ENCODE results near the gene DCBLD1. TPM values are rescaled to one million over a fixed set of nuclear protein-coding genes. Genes with fewer than 3 reads are reported as not detected.

The DCBLD1 gene
- total RNA-seq, 2 experiments from 2014 or later = 1.3 to 1.4 TPM

DNA sequence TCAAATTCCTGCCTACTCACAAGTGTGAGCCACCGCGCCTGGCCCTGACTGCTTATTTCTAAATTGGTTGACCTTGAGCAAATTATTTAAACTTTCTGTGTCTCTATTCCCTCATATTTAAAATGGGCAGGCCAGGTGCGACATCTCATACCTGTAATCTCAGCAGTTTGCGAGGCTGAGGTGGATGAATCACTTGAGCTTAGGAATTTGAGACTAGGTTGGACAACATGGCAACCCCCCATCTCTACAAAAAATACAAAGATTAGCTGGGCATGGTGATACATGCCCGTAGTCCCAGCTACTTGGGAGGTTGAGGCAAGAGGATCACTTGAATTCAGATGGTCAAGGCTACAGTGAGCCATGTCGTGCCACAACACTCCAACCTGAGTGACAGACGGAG, 26.5 kb downstream of the DCBLD1 start:
- POLR2A ChIA-PET = no interaction called here
- Mint-ChIP-seq H3K4me1 (ENCODE audit: low read depth) (no peaks in the 10 kb centered on the region), H3K9me3 (no peaks in the 10 kb centered on the region), H3K27me3 (peaks cover 10% of the 10 kb centered on the region), H3K4me3 (no peak overlapping the region), H3K36me3 (ENCODE audit: low read depth) (no peaks in the 10 kb centered on the region), H3K27ac (no peak overlapping the region)
- peaks cover 3 to 4% of the 10 kb centered on the region in 2 experiments for H3K27me3 ChIP-seq (ENCODE audit: control insufficient read depth in 1 of 2, insufficient read depth in 2 of 2, low read length in 2 of 2)
- H3K4me3 ChIP-seq (ENCODE audit: low read length) = no peak overlapping the region
- CTCF ChIA-PET = no interaction called here
- ATAC-seq (ENCODE audit: poor library complexity) (no peak), DNase-seq (no peak)
- no peak overlapping the region for H3K27ac ChIP-seq (ENCODE audit: low read depth in 1 of 2, low read length in 2 of 2)
- TF ChIP-seq, protein P1, sequence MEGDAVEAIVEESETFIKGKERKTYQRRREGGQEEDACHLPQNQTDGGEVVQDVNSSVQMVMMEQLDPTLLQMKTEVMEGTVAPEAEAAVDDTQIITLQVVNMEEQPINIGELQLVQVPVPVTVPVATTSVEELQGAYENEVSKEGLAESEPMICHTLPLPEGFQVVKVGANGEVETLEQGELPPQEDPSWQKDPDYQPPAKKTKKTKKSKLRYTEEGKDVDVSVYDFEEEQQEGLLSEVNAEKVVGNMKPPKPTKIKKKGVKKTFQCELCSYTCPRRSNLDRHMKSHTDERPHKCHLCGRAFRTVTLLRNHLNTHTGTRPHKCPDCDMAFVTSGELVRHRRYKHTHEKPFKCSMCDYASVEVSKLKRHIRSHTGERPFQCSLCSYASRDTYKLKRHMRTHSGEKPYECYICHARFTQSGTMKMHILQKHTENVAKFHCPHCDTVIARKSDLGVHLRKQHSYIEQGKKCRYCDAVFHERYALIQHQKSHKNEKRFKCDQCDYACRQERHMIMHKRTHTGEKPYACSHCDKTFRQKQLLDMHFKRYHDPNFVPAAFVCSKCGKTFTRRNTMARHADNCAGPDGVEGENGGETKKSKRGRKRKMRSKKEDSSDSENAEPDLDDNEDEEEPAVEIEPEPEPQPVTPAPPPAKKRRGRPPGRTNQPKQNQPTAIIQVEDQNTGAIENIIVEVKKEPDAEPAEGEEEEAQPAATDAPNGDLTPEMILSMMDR (IDR thresholded peaks at IDR 0.05) = no peak
- H3K4me1 ChIP-seq (ENCODE audit: insufficient read depth, low read length) = no peaks in the 10 kb centered on the region
- no peaks in the 10 kb centered on the region for H3K9me3 ChIP-seq (ENCODE audit: control insufficient read depth in 1 of 2, insufficient read depth in 1 of 2, low read length in 2 of 2)
- H3K36me3 ChIP-seq (ENCODE audit: insufficient read depth, low read length) = no peaks in the 10 kb centered on the region
- intact Hi-C loops (cut with DNase I, micrococcal nuclease) = no loop called here

DNA sequence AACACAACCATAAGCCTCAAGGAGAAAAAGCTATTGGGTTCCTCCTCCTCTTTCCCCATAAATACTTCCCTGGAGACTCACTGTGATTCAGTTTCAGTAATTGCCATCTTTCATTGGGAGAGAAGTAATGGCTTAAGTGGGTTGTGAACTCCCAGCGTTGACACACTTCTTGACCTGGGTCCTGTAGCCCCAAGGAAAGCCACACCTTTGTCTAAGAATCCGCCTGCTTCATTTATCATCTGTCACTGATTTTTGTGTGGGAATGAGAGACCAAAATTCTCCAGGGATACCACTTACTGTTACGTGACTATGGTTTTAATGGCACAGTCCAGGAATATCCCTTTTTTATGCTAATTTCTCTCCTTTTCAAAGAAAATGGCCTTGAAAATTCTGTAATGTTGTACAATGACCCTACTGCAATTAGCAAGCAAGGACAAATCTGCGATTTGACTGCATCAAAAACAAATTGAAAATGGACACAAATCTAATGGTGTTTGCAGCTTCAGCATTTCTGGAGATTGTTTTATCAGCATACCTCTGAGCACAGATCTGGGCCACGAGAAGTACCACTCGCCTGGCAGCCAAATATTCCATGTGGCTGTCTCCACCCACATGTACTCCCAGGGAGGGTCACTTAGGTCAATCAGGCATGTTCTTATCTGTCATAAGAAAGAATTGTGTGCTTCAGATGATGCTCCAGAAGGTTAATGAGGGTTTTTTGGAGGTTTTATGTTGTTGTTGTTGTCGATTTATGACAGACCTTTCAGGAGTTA, 29.8 kb downstream of the DCBLD1 start:
- CTCF ChIA-PET = no interaction called here
- H3K4me1 ChIP-seq (ENCODE audit: insufficient read depth, low read length) = no peaks in the 10 kb centered on the region
- H3K36me3 ChIP-seq (ENCODE audit: insufficient read depth, low read length) = no peaks in the 10 kb centered on the region
- TF ChIP-seq, protein P1 (IDR thresholded peaks at IDR 0.05) = no peak
- Mint-ChIP-seq H3K27ac (no peak overlapping the region), H3K36me3 (ENCODE audit: low read depth) (no peaks in the 10 kb centered on the region), H3K27me3 (peaks cover 20% of the 10 kb centered on the region), H3K9me3 (no peaks in the 10 kb centered on the region), H3K4me3 (no peak overlapping the region), H3K4me1 (ENCODE audit: low read depth) (no peaks in the 10 kb centered on the region)
- H3K27me3 ChIP-seq (ENCODE audit: control insufficient read depth in 1 of 2, insufficient read depth in 2 of 2, low read length in 2 of 2) = peaks cover 3 to 5% of the 10 kb centered on the region in 2 experiments
- no peak overlapping the region for H3K27ac ChIP-seq (ENCODE audit: low read depth in 1 of 2, low read length in 2 of 2)
- intact Hi-C loops (cut with DNase I, micrococcal nuclease) = no loop called here
- ATAC-seq (ENCODE audit: poor library complexity) = no peak
- H3K9me3 ChIP-seq (ENCODE audit: control insufficient read depth in 1 of 2, insufficient read depth in 1 of 2, low read length in 2 of 2) = no peaks in the 10 kb centered on the region
- no peak for DNase-seq
- no peak overlapping the region for H3K4me3 ChIP-seq (ENCODE audit: low read length)
- POLR2A ChIA-PET = no interaction called here

DNA sequence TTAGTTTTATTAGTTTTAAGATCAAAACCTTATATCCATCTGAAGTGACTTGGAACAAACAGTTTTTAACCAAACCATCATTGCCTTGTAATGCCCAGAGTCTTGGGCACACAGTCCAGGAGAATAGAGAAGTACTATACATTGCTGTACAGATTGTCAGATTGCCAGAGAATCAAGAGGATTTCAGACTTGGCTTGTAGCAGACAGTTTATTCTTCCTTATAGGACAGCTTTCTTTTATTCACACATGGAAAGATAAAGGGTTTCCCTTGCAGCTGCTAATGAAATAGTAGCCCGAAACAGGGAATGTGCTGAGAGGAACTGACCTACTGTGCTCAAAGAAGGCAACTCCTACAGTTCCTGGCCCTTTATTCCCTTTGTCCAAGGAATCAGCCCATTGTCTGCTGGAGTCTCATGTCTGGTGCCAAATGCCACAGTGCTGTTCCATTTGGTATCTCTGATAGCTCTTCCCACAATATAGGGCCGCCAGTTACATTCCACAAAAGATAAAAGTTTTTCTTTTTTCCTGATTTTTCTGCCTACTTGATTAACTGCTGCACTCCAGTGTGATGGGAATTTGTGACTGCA, 30.6 kb downstream of the DCBLD1 start:
- no peak overlapping the region for H3K27ac Mint-ChIP-seq
- H3K4me1 Mint-ChIP-seq (ENCODE audit: low read depth) = no peaks in the 10 kb centered on the region
- H3K9me3 Mint-ChIP-seq = no peaks in the 10 kb centered on the region
- intact Hi-C loops (cut with DNase I, micrococcal nuclease) = no loop called here
- no peaks in the 10 kb centered on the region for H3K36me3 ChIP-seq (ENCODE audit: insufficient read depth, low read length)
- DNase-seq = no peak
- ATAC-seq (ENCODE audit: poor library complexity) = no peak
- no peaks in the 10 kb centered on the region for H3K4me1 ChIP-seq (ENCODE audit: insufficient read depth, low read length)
- no peaks in the 10 kb centered on the region for H3K9me3 ChIP-seq (ENCODE audit: control insufficient read depth in 1 of 2, insufficient read depth in 1 of 2, low read length in 2 of 2)
- ChIA-PET CTCF (no interaction called here), POLR2A (no interaction called here)
- H3K27me3 Mint-ChIP-seq = peaks cover 20% of the 10 kb centered on the region
- H3K36me3 Mint-ChIP-seq (ENCODE audit: low read depth) = no peaks in the 10 kb centered on the region
- H3K4me3 Mint-ChIP-seq = no peak overlapping the region
- H3K27me3 ChIP-seq (ENCODE audit: control insufficient read depth in 1 of 2, insufficient read depth in 2 of 2, low read length in 2 of 2) = peaks cover 3 to 5% of the 10 kb centered on the region in 2 experiments
- H3K27ac ChIP-seq (ENCODE audit: low read depth in 1 of 2, low read length in 2 of 2) = no peak overlapping the region
- TF ChIP-seq, protein P1 (IDR thresholded peaks at IDR 0.05) = no peak
- no peak overlapping the region for H3K4me3 ChIP-seq (ENCODE audit: low read length)
